ENCODE results near the gene KRTAP19-1. TPM values are rescaled to one million over a fixed set of nuclear protein-coding genes. Genes with fewer than 3 reads are reported as not detected.

The KRTAP19-1 gene
- total RNA-seq, 1 donor from 2014 or later: not detected

- DNase-seq (ENCODE audit: low read depth): no peak
These were observed 50.0 kb downstream of the KRTAP19-1 start, which contains the start of gene KRTAP13-4 for GRCh38 chr21:30430170-30430655. TSS of gene KRTAP13-4 (plus strand) at chr21:30430220. CDS start at chr21:30430276, 56 bp downstream.

Other genes starting within 250 kb of the KRTAP19-1 start
- not detected in 2 replicates for gene KRTAP24-1, start 197.4 kb downstream of the KRTAP19-1 start, total RNA-seq
- not detected in 2 replicates for gene KRTAP25-1, start 190.9 kb downstream of the KRTAP19-1 start, total RNA-seq
- gene KRTAP26-1, start 160.1 kb downstream of the KRTAP19-1 start, total RNA-seq: not detected in 2 replicates
- not detected in 2 replicates for gene KRTAP27-1, start 142.7 kb downstream of the KRTAP19-1 start, total RNA-seq
- gene KRTAP23-1, start 131.8 kb downstream of the KRTAP19-1 start, total RNA-seq: not detected in 2 replicates
- not detected in 2 replicates for gene KRTAP13-2, start 108.1 kb downstream of the KRTAP19-1 start, total RNA-seq
- not detected in 2 replicates for gene KRTAP13-1, start 84.3 kb downstream of the KRTAP19-1 start, total RNA-seq
- not detected in 2 replicates for gene KRTAP13-3, start 54.4 kb downstream of the KRTAP19-1 start, total RNA-seq
- gene KRTAP13-4, start 50.1 kb downstream of the KRTAP19-1 start, total RNA-seq: not detected in 2 replicates
- gene KRTAP15-1, start 40.1 kb downstream of the KRTAP19-1 start, total RNA-seq: not detected in 2 replicates
- not detected in 2 replicates for gene KRTAP19-2, start 7.1 kb upstream of the KRTAP19-1 start, total RNA-seq
- not detected in 2 replicates for gene KRTAP19-3, start 11.6 kb upstream of the KRTAP19-1 start, total RNA-seq
- not detected in 2 replicates for gene KRTAP19-4, start 16.8 kb upstream of the KRTAP19-1 start, total RNA-seq
- gene KRTAP19-5, start 21.8 kb upstream of the KRTAP19-1 start, total RNA-seq: not detected in 2 replicates
- not detected in 2 replicates for gene KRTAP19-6, start 61.5 kb upstream of the KRTAP19-1 start, total RNA-seq
- gene KRTAP19-7, start 80.9 kb upstream of the KRTAP19-1 start, total RNA-seq: not detected in 2 replicates
- not detected in 2 replicates for gene KRTAP22-2, start 110.0 kb upstream of the KRTAP19-1 start, total RNA-seq
- not detected in 2 replicates for gene KRTAP6-3, start 112.1 kb upstream of the KRTAP19-1 start, total RNA-seq
- gene KRTAP6-2, start 118.5 kb upstream of the KRTAP19-1 start, total RNA-seq: not detected in 2 replicates
- gene KRTAP22-1, start 120.7 kb upstream of the KRTAP19-1 start, total RNA-seq: not detected in 2 replicates
- not detected in 2 replicates for gene KRTAP6-1, start 133.6 kb upstream of the KRTAP19-1 start, total RNA-seq
- gene KRTAP20-1, start 136.1 kb upstream of the KRTAP19-1 start, total RNA-seq: not detected in 2 replicates
- not detected in 2 replicates for gene KRTAP20-4, start 140.3 kb upstream of the KRTAP19-1 start, total RNA-seq
- not detected in 2 replicates for gene KRTAP20-2, start 154.8 kb upstream of the KRTAP19-1 start, total RNA-seq
- not detected in 2 replicates for gene KRTAP20-3, start 162.5 kb upstream of the KRTAP19-1 start, total RNA-seq
- gene KRTAP21-3, start 238.4 kb upstream of the KRTAP19-1 start, total RNA-seq: not detected in 2 replicates

Data from myocyte (in vitro differentiated cells).